KG1 (cell line): ENCODE measurements around the gene ZNF823.
"Not testable (repeated sequence)": the region's sequence is repeated elsewhere in the genome, so short reads cannot be mapped to it uniquely, and the experiment has no call there.

Source experiments
- DNase-seq: peaks from one replicate; lab custom pipeline; 2025; lab: John Stamatoyannopoulos, UW

ZNF823 gene

DNA sequence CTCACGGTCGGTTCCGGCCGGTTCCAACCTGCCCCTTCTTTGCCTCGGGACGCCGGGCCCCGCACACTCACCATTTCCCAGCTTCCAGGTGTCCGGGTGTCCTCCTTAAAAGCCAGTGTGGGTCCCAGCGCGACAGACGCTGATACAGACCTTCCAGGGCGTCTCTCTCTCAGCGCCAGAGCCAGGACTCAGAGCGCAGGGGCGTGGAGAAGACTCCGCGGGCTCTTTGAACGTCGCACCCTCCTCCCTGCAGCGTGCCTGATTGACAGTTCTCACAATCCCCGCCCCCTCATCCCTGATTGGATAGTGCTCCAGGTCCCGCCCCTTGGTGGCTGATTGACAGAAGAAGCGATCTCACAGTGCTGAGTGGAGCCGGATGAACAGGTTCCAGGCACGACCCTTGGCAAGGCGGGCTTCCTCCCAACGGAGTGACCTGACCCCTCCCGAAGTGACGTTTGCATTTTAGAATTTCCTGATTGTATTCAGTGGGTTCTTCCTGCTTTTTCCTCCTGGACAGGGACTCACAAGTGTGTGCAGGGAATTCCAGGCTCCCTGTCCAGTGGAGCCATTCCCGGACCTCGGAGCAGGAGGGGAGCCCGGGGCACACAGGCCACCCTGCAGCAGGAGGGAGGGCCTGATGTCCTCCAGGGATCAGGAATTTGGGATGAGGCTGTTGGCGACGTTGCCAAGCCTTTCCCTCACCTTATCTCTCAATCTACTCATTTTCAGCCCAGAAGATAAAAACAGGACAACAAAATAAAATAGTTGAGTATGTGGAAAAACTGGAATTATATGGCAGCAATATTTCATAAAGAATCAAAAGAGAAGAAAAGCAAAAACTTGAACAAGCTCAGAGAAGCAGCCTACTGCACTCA, at the start of gene ZNF823:
Gene ZNF823 (minus strand): TSS at position 201 of the 875 bp plus-strand sequence. CDS start 127 bp downstream, at position 74.
- DNase-seq = peak; percentile 99

GRCh38 chr19:11787536-11787935, 48.8 kb upstream of the ZNF823 start:
- DNase-seq = no peak

DNA sequence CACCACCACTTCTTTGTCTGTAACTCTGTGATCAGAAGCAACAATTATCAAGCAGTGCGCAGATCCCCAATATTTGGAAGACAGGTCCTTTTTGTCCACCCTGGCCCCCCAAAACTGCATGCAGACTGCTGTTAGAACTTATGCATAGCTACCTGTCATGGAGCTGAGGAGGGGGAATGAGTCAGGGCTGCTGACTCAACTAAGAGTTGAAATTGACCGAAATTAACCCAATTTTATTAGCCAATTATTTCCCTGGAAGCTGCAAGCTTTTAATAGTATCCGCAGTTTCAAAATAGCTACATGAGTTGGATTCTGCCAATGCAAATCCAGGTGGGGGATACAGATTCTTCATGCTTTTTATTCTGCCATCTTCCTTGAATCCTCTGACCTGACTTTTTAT, 45.6 kb upstream of the ZNF823 start:
- DNase-seq = no peak

DNA sequence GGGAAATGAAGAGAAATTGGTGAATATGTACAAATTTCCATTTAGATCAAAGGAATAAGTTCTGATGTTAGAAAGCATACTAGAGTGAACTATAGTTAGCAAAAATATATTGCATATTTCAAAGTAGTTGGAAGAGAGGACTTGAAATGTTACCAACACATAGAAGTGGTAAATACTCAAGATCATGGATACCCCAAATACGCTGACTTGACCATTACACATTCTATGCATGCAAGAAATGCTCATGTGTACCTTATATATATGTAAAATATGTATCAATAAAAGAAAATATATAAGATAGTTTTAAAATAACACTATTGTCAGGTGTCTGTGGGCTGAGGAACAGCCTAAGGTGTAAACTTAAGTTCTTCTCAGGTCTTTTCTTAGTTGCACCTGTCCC, 45.0 kb upstream of the ZNF823 start:
- DNase-seq = no peak

- DNase-seq = no peak
Measured at GRCh38 chr19:11781295-11782057, 42.7 kb upstream of the ZNF823 start.

GRCh38 chr19:11780431-11781020, 41.8 kb upstream of the ZNF823 start:
- no peak for DNase-seq

- DNase-seq = not testable (repeated sequence)
Measured at GRCh38 chr19:11776669-11777068, 37.9 kb upstream of the ZNF823 start.

DNA sequence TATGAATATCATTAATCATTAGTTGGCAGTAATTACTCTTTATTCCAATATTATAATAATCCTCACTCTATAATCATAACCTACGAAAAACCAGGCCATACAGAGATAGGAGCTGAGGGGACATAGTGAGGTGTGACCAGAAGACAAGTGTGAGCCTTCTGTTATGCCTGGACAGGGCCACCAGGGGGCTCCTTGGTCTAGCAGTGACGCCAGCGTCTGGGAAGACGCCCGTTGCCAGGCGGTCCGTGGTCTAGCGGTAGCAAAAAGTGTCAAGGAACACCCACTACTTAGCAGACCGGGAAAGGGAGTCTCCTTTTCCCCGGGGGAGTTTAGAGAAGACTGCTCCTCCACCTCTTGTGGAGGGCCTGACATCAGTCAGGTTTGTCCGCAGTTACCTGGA, 32.8 kb upstream of the ZNF823 start:
- DNase-seq = not testable (repeated sequence)

DNA sequence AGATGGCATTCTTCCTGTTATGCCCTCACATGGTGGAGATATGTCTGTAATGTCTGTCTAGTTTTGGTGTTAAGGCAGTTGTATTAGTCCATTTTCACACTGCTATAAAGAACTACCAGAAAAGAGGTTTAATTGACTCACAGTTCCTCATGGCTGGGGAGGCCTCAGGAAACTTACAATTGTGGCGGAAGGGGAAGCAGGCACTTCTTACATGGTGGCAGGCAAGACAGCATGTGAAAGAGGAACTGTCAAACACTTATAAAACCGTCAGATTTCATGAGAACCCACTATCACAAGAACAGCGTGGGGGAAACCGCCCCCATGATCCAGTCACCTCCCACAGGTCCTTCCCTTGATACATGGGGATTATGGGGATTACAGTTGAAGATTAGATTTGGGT, 31.2 kb upstream of the ZNF823 start:
- no peak for DNase-seq

GRCh38 chr19:11767633-11768133, 28.9 kb upstream of the ZNF823 start:
- no peak for DNase-seq

- peak; percentile 85 for DNase-seq
Measured at GRCh38 chr19:11766597-11767591, 28.1 kb upstream of the ZNF823 start, which contains the start of gene ZNF441. ZNF441 (plus strand) TSS chr19:11767000; CDS start chr19:11767194, 194 bp downstream.

- DNase-seq = no peak
Measured at GRCh38 chr19:11763611-11764010, 24.9 kb upstream of the ZNF823 start.

DNA sequence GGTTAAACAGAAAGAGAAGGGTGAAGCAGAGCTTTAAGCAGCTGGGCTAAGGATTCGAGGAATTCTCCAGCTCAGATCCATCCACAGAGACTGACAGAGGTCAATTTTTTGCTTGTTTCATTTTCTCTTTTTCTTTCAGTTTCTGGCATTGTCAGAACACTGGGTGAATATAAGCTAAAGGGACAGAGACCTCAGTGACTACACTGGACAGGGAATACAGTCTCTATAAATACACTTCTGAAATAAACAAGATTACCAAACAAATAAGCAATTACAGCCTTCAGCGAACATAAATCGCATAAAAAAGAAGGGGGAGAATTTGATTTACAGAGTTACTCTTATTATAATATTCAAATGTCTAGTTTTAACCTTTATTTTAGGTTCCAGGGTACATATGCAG, 24.4 kb upstream of the ZNF823 start:
- DNase-seq = no peak

DNA sequence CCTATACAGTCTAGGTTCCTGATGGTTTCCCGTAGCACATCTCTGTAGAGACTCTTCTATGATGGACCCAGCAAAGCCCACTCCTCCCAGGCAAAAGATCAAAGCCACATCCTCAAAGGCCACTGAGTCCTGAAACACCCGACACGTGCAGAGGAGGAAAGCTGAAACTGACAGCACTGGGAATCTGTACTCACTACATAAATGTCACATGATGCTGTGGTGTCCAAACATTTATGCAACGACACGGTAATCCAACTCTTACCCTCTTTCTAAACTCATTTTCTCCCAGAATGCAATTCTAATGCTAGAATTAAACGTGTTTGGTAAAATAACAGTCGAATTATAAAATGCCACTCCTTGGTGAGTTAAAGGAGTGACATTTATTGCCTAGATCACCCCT, 21.1 kb upstream of the ZNF823 start:
- DNase-seq = no peak

GRCh38 chr19:11756965-11757364, 18.2 kb upstream of the ZNF823 start:
- DNase-seq = no peak

- no peak for DNase-seq
Measured at GRCh38 chr19:11754663-11755062, 15.9 kb upstream of the ZNF823 start.

GRCh38 chr19:11752244-11752736, 13.5 kb upstream of the ZNF823 start:
- no peak for DNase-seq

- no peak for DNase-seq
Measured at GRCh38 chr19:11749751-11750150, 11.0 kb upstream of the ZNF823 start.

DNA sequence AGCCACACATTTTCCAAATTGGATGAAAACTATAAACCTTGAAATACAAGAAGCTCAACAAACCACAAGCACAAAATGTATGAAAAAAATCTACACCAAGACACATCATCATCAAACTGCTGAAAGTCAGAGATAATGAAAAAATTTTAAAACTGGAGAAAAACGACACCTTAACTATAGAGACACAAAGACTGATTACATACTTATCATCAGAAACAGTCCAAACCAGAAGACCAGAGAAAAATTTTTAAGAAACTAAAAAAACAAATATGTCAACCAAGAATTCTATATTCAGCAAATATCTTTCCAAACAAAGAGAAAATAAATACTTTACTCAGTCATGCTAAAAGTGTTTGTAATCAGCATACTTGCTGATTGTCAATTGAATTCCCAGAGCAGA, 8.5 kb upstream of the ZNF823 start:
- DNase-seq = no peak

DNA sequence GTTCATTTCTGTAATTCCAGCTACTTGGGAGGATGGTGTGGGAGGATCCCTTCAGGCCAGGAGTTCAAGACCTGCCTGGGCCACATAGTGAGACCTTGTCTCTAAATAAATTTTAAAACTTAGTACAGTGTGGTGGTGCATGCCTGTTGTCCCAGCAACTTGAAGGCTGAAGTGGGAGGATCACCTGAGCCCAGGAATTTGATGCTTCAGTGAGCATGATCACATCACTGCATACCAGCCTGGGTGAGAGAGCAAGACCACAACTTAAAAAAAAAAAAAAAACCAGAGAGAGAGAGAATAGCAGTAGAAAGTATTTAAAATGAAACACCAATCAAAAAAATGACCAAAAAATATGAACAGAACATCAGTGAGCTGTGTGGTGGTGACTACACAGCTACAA, 7.1 kb upstream of the ZNF823 start:
- no peak for DNase-seq
